Globus pallidus (tissue), 1 donor: ENCODE data around the gene PRSS8.
"Not testable (repeated sequence)": the region's sequence is repeated elsewhere in the genome, so short reads cannot be mapped to it uniquely, and the experiment has no call there.

ENCODE experiments used
- DNase-seq: peaks from one replicate; pipeline ENCODE4 v3.0.0-alpha.2; 2015; ENCODE audit warnings: low spot score

PRSS8 gene

DNA sequence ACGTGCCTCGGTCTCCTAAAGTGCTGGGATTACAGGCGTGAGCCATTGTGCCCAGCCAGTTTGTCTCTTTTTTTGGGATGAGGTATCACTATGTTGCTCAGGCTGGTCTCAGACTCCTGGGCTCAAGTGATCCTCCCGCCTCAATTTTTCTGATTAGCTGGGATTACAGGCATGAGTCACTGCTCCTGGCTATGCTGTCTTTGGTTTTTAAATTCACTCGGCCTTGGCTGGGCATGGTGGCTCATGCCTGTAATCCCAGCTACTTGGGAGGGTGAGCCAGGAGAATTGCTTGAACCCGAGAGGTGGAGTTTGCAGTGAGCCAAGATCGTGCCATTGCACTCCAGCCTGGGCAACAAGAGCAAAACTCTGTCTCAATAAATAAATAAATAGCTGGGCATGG lies 8.9 kb upstream of the PRSS8 start:
- not testable (repeated sequence) for DNase-seq

DNA sequence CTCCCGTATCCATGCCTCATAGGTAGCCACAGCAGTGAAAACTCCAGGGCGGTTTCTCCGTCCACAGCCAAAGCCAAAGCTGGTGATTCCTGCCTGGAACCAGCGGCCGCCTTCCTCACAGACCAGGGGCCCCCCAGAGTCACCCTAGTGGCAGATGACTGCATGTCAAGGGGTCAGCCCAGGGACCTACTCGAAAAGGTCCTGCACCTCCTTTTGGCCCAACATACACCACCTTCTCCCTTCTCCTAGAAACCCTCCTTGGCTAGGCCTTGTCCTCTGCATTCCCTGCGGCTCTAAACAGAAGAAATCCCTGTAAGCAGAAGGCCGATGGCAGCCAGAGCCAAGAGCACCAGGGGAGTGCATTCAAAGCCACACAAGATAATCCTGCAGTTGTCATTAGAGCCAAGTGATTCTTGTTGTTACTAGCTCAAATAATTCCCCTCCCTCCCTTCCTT lies 8.2 kb upstream of the PRSS8 start:
- DNase-seq, result no peak

DNA sequence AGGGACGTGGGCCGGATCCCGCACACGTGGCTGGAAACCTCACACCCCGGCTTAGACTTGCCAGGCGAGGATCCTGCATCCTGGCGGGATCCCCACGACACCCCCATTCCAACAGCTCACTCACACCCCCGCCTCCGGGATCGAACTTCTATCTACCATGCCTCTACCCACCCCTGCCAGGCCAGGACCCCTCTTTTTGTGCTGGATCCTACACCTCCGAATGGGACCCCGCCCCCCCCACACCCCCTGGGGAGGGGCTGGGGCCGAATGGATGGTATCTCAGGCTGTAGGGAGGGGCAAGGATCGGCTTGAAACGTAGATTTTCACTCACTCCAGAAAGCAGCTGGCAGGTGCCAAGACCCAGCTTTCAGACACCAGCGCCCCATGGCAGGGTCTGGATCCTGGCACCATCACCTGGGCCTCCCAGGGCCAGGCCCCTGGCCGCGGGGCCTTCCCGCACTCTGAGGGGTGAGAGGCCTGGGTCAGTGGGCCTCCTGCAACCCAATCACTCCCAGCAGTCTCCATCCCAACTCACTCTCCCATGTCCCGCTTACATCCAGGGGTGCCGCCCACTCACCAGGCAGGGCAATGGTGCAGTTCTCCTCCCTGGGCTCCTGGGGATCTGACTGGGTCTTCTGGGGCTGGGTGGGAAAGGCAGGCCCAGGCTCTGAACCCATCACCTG lies 7.6 kb upstream of the PRSS8 start:
- DNase-seq, result no peak

- DNase-seq, result peak; percentile 97
Measured at GRCh38 chr16:31142109-31143010, 6.8 kb upstream of the PRSS8 start.

DNA sequence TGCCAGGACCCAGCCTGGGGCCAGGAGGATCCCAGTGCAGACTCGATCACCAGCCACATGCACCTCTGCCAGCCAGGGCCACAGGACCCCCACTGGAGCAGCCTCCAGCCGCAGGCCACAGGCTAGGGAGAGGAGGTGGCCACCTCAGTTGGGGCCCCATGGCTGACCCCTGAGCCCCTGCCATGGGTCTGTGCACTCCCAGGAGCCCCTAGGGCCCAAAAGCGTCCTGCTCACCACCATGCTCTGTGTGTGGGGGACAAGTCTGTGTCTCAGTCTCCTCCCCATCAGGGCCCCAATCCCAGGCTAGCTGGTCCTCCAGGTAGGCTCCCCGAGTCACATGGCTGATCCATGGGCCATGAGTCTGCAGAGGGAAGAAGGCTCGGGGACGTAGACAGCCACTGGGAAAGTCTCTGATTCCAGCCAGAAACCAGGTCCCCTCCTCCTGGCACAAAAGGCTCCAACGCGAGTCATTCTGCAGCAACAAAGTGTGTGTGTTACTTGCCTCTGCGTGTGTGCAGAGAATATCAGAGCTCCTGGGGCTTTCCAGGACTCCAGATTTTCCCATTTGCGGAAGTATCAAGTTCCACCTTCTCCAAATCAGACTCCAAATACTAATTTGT lies 6.1 kb upstream of the PRSS8 start:
- DNase-seq, result no peak

- DNase-seq, result not testable (repeated sequence)
Measured at GRCh38 chr16:31141071-31141469, 5.5 kb upstream of the PRSS8 start.

DNA sequence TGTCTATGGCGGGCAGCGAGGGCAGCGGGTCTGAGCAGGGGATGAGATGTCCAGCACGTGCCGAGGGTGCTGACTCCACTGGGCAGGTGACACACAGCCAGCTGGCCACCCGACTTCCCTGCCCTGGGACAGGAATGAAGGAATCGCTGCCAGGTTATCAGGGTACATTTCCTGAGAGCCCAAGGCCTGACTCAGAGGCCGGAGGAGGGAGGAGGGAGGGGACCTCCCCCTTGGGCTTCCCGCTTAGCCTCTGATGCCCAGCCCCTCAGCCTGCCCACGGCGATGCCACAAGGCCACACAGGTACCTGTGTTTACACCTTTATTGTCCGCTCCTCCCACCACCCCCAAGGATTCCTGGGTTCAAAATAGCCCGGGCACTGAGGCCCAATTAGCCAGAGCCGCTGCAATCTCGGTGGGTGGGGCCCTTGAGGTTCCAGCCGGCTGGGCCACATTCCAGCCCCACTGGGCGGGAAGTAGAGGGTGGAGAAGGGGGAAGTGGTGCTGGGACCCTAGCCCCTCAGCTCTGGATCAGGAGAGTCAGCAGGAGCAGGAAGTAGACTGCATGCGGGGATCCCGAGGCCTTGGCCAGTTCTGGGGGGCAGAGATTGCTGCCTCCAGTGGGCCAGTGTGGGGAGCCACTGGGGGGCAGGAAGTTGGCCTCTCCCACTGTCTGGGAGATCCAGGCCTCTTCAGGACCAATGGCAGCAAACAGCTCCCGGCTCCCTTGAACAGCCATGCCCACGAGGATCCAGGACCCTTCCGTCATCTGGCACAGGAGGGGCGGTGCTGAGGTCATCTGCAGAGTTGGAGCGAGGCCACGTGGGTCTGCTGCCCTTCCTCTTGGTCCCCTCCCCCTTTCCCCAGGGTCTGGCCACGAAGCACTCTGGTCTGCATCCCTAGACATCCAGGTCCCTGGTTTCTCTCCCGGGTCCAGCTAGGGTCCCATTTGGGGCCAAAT lies 3.4 kb upstream of the PRSS8 start:
- no peak for DNase-seq

DNA sequence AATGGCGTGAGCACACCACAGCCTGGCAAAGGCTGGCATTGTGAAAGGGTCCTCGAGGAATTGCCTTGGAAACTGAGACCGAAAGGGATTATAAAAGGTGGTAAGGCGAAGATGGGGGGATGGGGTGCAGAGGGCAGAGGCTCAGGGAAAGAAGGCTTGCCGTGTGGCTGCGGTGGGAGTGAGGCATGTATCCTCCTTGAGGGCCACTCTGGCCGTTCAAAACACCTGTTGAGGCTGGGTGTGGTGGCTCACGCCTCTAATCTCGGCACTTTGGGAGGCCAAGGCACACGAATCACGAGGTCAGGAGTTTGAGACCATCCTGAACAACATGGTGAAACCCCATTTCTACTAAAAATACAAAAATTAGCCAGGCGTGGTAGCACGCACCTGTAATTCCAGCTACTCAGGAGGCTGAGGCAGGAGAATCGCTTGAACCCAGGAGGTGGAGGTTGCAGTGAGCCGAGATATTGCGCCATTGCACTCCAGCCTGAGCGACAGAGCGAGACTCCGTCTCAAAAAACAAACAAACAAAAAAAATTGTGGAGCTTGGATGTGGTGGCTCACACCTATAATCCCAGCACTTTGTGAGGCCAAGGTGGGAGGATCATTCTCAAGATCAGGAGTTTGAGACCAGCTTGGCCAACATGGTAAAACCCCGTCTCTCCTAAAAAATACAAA lies 1.4 kb upstream of the PRSS8 start:
- DNase-seq, result not testable (repeated sequence)

- DNase-seq, result no peak
Measured at GRCh38 chr16:31136287-31136662, 748 bp upstream of the PRSS8 start.

DNA sequence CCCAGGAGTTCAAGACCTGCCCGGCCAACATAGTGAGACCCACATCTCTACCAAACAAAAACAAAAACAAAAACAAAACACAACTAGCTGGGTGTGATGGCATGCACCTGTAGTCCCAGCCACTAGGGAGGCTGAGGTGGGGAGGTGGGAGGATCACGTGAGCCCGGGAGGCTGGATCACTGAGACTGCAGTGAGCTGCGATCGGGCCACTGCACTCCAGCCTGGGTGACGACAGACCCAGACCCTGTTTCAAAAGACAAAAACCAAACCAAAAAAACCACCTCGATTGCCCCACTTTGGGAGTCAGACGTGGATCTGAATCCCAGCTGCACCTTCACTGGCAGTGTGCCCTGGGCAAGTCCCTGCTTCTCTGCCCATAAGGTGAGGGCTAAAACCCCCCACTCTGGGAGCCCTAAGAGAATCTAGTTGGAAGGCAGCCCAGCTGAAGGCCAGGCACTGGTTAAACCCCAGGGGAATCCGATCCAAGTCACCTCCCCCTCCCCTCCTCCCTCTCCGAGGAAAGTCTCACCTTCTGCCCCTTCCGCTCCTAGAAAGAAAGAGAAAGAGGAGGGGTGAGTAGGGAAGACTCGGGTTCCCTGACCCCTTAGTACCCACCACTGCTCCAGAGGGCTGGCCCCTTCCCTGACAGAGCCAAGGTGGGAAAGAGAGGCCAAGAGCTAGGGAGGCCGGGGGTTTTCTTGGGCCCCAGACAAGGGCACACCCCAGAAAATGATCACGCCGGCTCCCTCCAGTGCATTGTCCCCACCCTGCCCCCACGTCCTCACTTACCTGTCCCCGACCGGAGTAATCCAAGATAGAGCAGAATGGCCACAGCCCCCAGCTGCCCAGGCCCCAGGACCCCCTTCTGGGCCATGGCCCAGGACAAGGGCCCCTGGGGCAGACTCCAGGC lies 647 bp downstream of the PRSS8 start:
- no peak for DNase-seq

- no peak for DNase-seq
Measured at GRCh38 chr16:31134091-31134571, 1.4 kb downstream of the PRSS8 start.

DNA sequence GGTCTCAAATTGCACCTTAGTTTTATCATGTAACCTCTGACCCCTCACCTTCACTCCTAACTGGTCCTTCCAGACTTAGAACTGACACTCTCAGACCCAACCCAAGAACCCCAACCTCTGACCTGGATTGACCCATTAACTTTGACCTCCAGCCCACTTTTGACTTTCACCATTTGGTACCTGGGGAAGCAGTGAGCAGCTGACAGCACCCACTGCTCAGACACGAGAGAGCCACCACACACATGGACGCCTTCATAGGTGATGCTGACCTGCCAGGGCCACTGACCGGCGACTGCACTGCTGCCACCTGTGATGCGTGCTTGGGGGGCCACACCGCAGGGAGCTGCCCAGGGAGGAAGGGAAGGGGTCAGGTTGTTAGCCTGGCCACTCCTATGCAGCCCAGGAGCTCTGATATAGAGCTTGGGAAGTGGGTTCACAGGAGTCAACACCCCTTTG lies 2.5 kb downstream of the PRSS8 start:
- DNase-seq, result no peak

DNA sequence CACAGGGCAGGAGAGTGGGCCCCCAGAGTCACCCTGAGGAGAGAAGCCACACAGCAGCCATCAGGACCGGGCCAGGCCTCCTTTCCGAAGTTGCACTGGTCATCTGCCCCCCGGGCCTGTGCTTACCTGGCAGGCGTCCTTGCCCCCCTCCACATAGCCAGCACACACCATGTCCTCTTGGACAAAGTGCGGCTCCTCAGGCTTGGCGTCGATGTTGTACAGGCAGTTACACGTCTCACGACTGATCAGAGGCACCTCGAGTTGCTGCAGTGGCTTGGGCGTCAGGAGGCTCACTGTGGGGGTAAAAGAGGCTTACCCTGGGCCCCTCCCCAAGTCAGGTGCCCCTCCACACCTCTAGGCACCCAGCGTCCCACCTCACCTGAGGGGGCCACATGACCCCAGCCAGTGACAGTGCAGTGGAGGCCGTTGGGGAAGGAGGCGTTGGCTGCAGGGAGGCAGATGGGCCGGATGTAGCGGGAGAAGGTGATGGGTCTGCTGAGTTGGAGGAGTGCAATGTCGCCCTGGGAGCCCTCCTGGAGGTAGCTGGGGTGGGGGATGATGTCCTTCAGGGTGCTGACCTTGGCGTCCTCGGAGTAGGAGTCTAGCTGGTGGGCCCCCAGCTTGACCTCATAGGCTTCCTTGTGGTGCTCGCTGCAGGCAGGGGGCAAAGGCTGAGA lies 3.1 kb downstream of the PRSS8 start:
- no peak for DNase-seq

DNA sequence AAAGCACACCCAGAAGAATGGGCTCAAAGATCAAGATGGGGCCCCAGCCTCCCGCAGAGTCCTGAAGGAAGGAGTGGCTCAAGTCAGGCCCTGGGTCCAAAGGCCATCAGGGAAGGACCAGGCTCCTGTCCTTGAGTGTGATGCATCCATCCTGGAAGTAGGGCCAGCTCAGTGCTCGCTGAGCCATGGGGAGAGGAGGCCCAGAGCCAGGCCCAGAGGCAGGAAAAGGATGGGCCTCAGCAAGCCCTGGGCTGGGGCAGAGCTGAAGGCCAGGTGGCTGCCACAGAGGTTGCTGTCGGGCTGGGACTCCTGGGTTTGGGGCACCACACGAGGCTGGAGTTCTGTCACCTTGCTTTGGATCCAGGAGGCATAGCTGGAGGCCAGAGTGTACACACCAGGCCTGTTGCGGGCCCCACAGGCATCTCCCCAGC lies 3.7 kb downstream of the PRSS8 start:
- no peak for DNase-seq

DNA sequence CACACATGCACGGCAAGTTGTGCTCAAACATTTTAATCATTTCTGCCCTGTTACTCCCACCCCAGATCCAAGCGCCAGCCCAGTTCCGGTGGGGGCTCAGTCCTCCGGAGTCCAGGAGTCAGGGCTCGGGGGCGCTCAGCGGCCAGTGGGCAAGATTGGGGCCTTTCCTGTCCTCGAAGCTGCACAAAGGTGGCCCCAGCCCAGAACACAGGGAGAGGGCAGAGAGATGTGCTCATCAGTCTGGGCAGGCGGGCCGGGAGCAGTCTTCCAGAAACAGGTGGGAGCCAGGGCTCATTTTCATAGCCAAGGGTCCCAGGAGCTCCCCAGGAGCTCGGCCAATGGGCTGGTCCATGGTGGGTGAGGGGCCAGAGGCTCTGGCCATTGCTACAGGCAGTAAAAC lies 4.1 kb downstream of the PRSS8 start:
- no peak for DNase-seq

- no peak for DNase-seq
Measured at GRCh38 chr16:31130899-31131298, 4.6 kb downstream of the PRSS8 start.

DNA sequence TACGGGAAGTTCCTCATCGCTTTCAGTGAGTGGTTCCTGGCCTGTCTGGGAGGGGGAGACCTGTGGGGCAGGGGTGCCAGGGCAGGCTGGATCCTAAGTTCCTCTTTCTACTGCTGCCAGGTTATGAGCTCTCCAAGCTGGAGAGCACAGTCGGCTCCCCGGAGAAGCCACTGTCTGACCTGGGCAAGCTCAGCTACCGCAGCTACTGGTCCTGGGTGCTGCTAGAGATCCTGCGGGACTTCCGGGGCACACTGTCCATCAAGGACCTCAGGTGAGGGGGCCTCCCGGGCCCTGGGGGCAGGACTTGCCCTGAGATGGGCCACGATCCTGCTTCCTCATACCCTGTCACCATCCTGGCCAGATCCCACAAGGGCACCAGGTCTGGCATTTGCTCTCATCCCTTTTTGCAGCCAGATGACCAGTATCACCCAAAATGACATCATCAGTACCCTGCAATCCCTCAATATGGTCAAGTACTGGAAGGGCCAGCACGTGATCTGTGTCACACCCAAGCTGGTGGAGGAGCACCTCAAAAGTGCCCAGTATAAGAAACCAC lies 5.1 kb downstream of the PRSS8 start:
- no peak for DNase-seq

DNA sequence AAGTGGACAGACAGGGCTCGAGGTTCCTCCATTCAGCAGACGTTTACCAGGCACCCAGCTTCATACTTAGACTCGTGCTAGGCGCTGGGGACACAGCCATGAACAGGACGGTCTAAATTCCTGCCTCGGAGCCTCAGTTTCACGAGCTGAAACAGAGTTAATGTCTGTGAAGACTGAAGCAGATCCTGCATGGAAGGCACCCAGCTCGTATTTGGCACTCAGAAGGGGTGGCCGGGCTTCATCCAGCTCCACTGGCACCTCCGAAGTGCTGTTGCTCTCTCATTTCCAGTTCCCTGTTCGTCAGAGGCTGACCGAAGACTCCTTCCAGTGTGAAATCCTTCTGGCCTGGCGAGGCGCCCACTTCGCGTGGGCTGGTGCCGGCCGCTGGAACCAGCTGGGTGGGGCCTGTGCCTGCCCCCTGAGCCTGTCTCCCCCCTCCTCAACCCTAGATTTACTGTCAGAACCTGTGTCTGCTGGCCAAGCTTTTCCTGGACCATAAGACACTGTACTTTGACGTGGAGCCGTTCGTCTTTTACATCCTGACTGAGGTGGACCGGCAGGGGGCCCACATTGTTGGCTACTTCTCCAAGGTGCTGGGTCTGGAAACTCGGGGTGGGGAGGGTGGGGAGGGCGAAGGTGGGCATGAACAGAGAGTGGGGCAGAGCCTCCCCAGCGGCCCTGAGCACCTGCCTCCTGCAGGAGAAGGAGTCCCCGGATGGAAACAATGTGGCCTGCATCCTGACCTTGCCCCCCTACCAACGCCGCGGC lies 5.8 kb downstream of the PRSS8 start:
- DNase-seq, result no peak
